ENCODE measurements around the gene CEP70. TPM values are rescaled to one million over a fixed set of nuclear protein-coding genes. Genes with fewer than 3 reads are reported as not detected.

CEP70 gene
- total RNA-seq, 4 donors from 2014 or later: 90.6 to 154 (median 123) TPM

DNA sequence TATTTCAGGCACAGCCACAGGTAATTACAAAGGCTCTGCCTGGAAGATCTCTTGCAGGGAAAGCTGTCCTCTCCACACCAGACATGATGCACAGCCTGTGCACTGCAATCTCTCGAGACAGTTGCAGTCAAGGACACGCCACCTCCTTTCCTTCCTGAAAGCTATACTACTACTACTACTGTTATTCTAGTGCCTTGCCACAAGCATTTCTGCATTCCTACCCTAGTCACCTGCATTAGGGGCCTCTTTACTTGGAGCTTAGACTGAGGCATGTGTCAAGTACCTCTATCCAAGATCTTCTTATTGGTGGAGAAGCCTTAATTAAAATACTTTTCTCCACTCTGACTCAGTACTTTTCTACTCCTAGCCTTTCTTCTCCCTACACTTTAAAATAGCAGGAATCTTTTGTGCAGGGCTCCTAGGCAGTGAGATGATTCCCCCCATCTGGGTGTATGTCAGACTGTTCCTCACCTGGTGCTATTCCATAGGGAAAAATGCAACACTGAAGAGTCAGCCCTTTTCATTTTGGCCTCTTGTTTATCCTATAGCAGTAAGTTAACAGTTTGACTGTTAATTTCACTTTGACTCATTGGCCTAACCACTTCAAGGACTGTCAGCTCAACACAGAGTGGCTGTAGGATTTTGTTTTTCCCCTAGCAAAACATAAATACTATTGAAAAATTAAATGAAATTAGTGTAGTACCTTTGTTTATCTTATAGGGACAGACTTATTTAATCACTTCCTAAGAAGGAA lies 80.8 kb downstream of the CEP70 start:
- DNase-seq: no peak
- intact Hi-C loops (cut with DNase I; ENCODE audit: low total_unique reads): no loop called here
- Histone ChIP-seq H3K36me3 (no peaks in the 10 kb centered on the region), H3K27me3 (no peaks in the 10 kb centered on the region), H3K27ac (no peak overlapping the region), H3K9me3 (no peaks in the 10 kb centered on the region), H3K4me3 (no peak overlapping the region), H3K4me1 (no peaks in the 10 kb centered on the region)
- TF ChIP-seq, protein P1, sequence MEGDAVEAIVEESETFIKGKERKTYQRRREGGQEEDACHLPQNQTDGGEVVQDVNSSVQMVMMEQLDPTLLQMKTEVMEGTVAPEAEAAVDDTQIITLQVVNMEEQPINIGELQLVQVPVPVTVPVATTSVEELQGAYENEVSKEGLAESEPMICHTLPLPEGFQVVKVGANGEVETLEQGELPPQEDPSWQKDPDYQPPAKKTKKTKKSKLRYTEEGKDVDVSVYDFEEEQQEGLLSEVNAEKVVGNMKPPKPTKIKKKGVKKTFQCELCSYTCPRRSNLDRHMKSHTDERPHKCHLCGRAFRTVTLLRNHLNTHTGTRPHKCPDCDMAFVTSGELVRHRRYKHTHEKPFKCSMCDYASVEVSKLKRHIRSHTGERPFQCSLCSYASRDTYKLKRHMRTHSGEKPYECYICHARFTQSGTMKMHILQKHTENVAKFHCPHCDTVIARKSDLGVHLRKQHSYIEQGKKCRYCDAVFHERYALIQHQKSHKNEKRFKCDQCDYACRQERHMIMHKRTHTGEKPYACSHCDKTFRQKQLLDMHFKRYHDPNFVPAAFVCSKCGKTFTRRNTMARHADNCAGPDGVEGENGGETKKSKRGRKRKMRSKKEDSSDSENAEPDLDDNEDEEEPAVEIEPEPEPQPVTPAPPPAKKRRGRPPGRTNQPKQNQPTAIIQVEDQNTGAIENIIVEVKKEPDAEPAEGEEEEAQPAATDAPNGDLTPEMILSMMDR (IDR thresholded peaks at IDR 0.05): no peak
- no peak for TF ChIP-seq POLR2A (IDR thresholded peaks at IDR 0.05)

GRCh38 chr3:138511945-138512344 lies 82.1 kb downstream of the CEP70 start:
- intact Hi-C loops (cut with DNase I; ENCODE audit: low total_unique reads): no loop called here
- TF ChIP-seq, protein P1 (IDR thresholded peaks at IDR 0.05): no peak
- TF ChIP-seq POLR2A (IDR thresholded peaks at IDR 0.05): no peak
- H3K36me3 ChIP-seq: no peaks in the 10 kb centered on the region
- no peak overlapping the region for H3K4me3 ChIP-seq
- H3K27ac ChIP-seq: no peak overlapping the region
- no peak for DNase-seq
- no peaks in the 10 kb centered on the region for H3K9me3 ChIP-seq
- H3K27me3 ChIP-seq: no peaks in the 10 kb centered on the region
- no peaks in the 10 kb centered on the region for H3K4me1 ChIP-seq

DNA sequence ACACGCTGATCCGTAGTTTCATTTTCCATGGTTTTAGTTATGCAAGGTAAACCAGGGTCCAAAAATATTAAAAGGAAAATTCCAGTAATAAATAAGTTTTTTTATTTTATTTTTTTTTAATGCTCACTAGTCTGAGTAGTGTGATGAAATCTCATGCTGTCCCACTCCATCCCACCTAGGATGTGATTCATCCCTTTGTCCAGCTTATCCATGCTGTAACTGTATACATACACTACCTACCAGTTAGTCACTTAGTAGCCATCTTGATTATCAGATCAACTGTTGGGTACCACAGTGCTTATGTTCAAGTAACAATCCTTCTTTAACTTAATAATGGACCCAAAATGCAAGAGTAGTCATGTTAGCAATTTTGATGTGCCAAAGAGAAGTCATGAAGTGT lies 84.5 kb downstream of the CEP70 start:
- Histone ChIP-seq H3K36me3 (no peaks in the 10 kb centered on the region), H3K27me3 (no peaks in the 10 kb centered on the region), H3K27ac (no peak overlapping the region), H3K9me3 (no peaks in the 10 kb centered on the region), H3K4me1 (no peaks in the 10 kb centered on the region), H3K4me3 (no peak overlapping the region)
- intact Hi-C loops (cut with DNase I; ENCODE audit: low total_unique reads): no loop called here
- DNase-seq: no peak
- TF ChIP-seq, protein P1 (IDR thresholded peaks at IDR 0.05): no peak
- TF ChIP-seq POLR2A (IDR thresholded peaks at IDR 0.05): no peak

DNA sequence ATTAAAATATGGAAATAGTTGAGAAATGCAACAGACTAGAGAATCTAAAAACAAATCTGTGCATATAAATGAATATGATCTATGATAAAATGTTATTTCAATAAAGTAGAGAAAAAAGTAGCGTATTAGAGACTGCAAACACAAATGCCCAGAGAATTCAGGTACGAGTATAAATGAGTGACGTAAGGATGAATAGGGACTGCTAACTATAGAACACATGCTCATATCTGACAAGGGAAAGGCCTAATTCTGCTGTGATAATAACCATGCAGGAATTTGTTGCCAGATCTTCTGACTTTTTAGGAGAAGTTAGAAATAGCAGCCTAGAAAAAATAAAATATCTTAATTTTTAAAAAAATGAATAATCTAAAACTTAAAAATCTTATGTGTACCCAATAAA lies 86.5 kb downstream of the CEP70 start:
- intact Hi-C loops (cut with DNase I; ENCODE audit: low total_unique reads): no loop called here
- no peak overlapping the region for H3K4me3 ChIP-seq
- H3K9me3 ChIP-seq: no peaks in the 10 kb centered on the region
- H3K27ac ChIP-seq: no peak overlapping the region
- TF ChIP-seq POLR2A (IDR thresholded peaks at IDR 0.05): no peak
- TF ChIP-seq, protein P1 (IDR thresholded peaks at IDR 0.05): no peak
- DNase-seq: no peak
- no peaks in the 10 kb centered on the region for H3K27me3 ChIP-seq
- no peaks in the 10 kb centered on the region for H3K4me1 ChIP-seq
- no peaks in the 10 kb centered on the region for H3K36me3 ChIP-seq

- H3K27me3 ChIP-seq: no peaks in the 10 kb centered on the region
- TF ChIP-seq, protein P1 (IDR thresholded peaks at IDR 0.05): no peak
- no peak for TF ChIP-seq POLR2A (IDR thresholded peaks at IDR 0.05)
- no peak overlapping the region for H3K4me3 ChIP-seq
- H3K4me1 ChIP-seq: no peaks in the 10 kb centered on the region
- intact Hi-C loops (cut with DNase I; ENCODE audit: low total_unique reads): no loop called here
- H3K9me3 ChIP-seq: no peaks in the 10 kb centered on the region
- no peak for DNase-seq
- no peak overlapping the region for H3K27ac ChIP-seq
- H3K36me3 ChIP-seq: no peaks in the 10 kb centered on the region
Observed at GRCh38 chr3:138498991-138499390, 95.1 kb downstream of the CEP70 start.
